ENCODE data around the gene TRAK1. TPM values are rescaled to one million over a fixed set of nuclear protein-coding genes. Genes with fewer than 3 reads are reported as not detected.

TRAK1 gene
- total RNA-seq, 1 donor from 2014 or later: 41.7 TPM

GRCh38 chr3:42265059-42265991 lies 174.2 kb downstream of the TRAK1 start:
- DNase-seq (ENCODE audit: low read depth): no peak
- H3K27me3 ChIP-seq (ENCODE audit: control insufficient read depth, insufficient read depth, low read length): peaks cover 38% of the 10 kb centered on the region
- no peaks in the 10 kb centered on the region for H3K36me3 ChIP-seq (ENCODE audit: control insufficient read depth, insufficient read depth, low read length)
- TF ChIP-seq, protein P1, sequence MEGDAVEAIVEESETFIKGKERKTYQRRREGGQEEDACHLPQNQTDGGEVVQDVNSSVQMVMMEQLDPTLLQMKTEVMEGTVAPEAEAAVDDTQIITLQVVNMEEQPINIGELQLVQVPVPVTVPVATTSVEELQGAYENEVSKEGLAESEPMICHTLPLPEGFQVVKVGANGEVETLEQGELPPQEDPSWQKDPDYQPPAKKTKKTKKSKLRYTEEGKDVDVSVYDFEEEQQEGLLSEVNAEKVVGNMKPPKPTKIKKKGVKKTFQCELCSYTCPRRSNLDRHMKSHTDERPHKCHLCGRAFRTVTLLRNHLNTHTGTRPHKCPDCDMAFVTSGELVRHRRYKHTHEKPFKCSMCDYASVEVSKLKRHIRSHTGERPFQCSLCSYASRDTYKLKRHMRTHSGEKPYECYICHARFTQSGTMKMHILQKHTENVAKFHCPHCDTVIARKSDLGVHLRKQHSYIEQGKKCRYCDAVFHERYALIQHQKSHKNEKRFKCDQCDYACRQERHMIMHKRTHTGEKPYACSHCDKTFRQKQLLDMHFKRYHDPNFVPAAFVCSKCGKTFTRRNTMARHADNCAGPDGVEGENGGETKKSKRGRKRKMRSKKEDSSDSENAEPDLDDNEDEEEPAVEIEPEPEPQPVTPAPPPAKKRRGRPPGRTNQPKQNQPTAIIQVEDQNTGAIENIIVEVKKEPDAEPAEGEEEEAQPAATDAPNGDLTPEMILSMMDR (IDR thresholded peaks at IDR 0.05; ENCODE audit: insufficient read depth, low read length, poor library complexity, severe bottlenecking): no peak
- H3K4me3 ChIP-seq (ENCODE audit: low read depth, low read length): no peak overlapping the region

DNA sequence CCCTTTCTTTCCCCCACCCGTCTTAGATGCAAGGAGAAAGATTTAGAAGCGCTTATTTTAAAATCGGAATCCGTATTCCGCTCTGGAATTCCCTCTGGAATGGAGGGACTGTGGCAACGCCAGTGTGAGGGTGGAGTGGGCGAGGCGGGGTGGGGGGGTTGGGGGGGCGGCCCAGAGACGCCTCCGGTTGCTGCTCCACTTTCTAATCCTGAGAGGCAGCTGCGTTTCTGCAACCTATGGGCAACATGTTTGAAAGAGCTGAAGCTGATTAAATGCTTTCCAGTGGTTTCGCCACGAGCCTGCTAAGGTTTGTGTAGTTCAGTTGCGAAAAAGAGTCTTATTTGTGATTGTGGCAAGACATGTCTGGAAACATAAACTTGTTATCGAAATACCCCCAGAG lies 174.9 kb downstream of the TRAK1 start, which contains the start of gene CCK:
TSS of gene CCK (minus strand) at position 101 of the 400 bp plus-strand sequence. CDS start 2,555 bp downstream, outside the sequence.
- H3K4me3 ChIP-seq (ENCODE audit: low read depth, low read length): no peak within 1 kb of the TSS
- H3K27me3 ChIP-seq (ENCODE audit: control insufficient read depth, insufficient read depth, low read length): peaks cover 41% of the 10 kb centered on the region
- no peaks in the 10 kb centered on the region for H3K36me3 ChIP-seq (ENCODE audit: control insufficient read depth, insufficient read depth, low read length)
- DNase-seq (ENCODE audit: low read depth): no peak
- TF ChIP-seq, protein P1 (IDR thresholded peaks at IDR 0.05; ENCODE audit: insufficient read depth, low read length, poor library complexity, severe bottlenecking): no peak

- no peak for DNase-seq (ENCODE audit: low read depth)
- TF ChIP-seq, protein P1 (IDR thresholded peaks at IDR 0.05; ENCODE audit: insufficient read depth, low read length, poor library complexity, severe bottlenecking): no peak
- Histone ChIP-seq H3K4me3 (ENCODE audit: low read depth, low read length) (no peak overlapping the region), H3K36me3 (ENCODE audit: control insufficient read depth, insufficient read depth, low read length) (no peaks in the 10 kb centered on the region), H3K27me3 (ENCODE audit: control insufficient read depth, insufficient read depth, low read length) (peaks cover 38% of the 10 kb centered on the region)
These were observed 176.7 kb downstream of the TRAK1 start for GRCh38 chr3:42267878-42268277.

- peaks cover 22% of the 10 kb centered on the region for H3K27me3 ChIP-seq (ENCODE audit: control insufficient read depth, insufficient read depth, low read length)
- H3K4me3 ChIP-seq (ENCODE audit: low read depth, low read length): no peak overlapping the region
- TF ChIP-seq, protein P1 (IDR thresholded peaks at IDR 0.05; ENCODE audit: insufficient read depth, low read length, poor library complexity, severe bottlenecking): no peak
- no peak for DNase-seq (ENCODE audit: low read depth)
- H3K36me3 ChIP-seq (ENCODE audit: control insufficient read depth, insufficient read depth, low read length): no peaks in the 10 kb centered on the region
These were observed 178.5 kb downstream of the TRAK1 start for GRCh38 chr3:42269647-42270046.

DNA sequence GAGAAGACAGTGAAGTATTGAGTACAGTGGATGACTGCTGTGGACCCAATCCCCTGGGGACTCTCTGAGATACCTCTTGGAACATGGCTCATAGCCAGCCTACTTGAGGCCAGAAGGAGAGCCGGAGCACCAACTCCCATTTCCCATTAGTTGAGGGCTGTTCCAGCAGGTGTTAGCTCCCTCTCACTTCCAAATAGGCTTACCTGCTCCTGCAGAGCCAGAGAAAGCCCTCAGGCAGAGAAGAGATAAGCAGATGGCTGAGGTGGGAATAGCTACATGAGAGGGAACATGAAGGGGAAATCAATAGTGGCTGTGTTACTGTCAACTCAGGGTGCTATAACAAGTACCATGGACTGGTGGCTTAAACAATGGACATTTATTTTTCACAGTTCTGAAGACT lies 179.4 kb downstream of the TRAK1 start:
- peaks cover 13% of the 10 kb centered on the region for H3K27me3 ChIP-seq (ENCODE audit: control insufficient read depth, insufficient read depth, low read length)

More for the DNA sequence above, 179.4 kb downstream of the TRAK1 start:
- H3K36me3 ChIP-seq (ENCODE audit: control insufficient read depth, insufficient read depth, low read length): no peaks in the 10 kb centered on the region
- no peak for DNase-seq (ENCODE audit: low read depth)
- TF ChIP-seq, protein P1 (IDR thresholded peaks at IDR 0.05; ENCODE audit: insufficient read depth, low read length, poor library complexity, severe bottlenecking): no peak
- no peak overlapping the region for H3K4me3 ChIP-seq (ENCODE audit: low read depth, low read length)
